HG03280 (cell line): ENCODE measurements around the gene TTC3.

ENCODE experiments used
- ATAC-seq: cut with Tn5 transposase; IDR thresholded peaks from one replicate; pipeline ENCODE4 v1.9.1; 2021; ENCODE audit warnings: mild to moderate bottlenecking, moderate library complexity; ENCODE audit not compliant: unreplicated experiment

Gene TTC3

DNA sequence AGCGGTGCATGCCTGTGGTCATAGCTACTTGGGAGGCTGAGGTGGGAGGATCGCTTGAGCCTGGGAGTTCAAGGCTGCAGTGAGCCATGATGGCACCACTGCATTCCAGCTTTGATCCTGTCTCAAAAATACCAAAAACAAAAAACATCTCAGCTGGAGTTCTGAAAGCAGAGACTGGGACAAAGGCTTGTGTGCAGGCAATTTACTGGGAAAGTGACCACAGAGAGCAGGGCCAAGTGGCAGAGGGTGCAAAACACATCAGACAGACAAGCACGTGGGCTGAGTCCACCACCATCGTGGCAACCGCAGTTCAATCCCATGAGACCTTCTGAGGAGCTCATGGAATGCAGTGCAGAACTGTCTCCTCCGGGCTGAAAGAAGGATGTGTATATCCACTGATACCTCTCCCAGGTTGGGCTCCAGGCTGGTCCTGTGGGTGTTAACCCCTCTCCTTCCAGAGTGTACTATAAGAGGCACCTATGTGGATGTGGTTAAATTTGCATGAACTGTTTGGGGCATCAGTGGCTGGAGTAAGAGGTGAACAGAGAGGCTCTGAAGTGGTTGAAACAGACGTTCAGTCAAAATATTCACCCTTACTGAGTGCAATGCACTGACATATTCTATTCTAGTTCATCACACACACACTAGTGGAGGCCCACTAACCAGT lies 11.0 kb upstream of the TTC3 start:
- no peak for ATAC-seq

DNA sequence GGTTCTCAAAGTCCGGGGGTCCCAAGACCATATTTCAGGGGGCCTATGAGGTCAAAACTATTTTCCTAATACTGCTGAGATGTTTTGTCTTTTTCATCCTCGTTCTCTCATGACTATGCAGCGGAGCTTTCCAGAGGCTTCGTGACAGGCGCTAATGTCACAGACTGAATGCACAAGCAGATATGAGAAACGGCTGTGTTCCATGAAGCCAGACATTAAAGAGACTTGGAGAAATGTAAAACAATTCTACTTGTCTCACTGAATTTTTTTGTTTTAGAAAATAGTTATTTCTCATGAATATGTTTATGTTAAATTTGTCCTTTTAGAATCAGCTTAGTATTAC lies 10.5 kb upstream of the TTC3 start:
- no peak for ATAC-seq

DNA sequence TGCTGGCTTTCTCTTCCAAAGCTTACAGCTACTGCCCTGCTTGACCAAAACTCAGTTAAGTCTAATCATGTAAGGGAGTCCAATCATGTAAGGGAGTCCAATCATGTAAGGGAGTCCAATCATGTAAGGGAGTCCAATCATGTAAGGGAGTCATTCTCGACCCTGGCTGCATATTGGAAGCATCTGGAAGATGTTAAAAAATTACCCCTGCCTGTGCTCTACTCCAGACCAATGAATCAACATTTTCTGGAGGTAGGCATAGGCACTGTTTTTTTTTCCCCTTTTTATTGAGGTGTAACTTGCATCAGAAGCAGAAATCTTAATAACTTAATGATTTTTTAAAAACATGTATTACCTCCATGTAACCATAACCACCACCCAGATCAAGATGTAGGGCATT lies 9.6 kb upstream of the TTC3 start:
- no peak for ATAC-seq

DNA sequence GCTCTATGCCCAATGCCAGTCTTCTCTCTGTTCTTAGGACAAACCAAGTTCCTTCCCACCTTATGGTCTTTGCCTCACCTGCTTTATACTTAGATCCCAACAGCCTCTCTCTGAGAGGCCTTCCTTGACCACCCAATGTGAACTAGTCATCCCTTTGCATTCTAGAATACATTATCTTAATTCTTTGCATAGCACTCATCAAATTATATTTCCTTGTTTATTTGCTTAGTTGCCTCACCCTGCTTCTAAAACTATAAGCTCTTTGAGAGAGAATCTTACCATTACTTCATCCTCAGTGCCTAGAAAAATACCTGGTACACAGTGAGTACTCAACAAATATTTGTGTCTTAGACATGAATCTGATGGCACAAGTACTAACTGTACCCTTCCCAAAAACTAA lies 8.2 kb upstream of the TTC3 start:
- ATAC-seq: no peak

DNA sequence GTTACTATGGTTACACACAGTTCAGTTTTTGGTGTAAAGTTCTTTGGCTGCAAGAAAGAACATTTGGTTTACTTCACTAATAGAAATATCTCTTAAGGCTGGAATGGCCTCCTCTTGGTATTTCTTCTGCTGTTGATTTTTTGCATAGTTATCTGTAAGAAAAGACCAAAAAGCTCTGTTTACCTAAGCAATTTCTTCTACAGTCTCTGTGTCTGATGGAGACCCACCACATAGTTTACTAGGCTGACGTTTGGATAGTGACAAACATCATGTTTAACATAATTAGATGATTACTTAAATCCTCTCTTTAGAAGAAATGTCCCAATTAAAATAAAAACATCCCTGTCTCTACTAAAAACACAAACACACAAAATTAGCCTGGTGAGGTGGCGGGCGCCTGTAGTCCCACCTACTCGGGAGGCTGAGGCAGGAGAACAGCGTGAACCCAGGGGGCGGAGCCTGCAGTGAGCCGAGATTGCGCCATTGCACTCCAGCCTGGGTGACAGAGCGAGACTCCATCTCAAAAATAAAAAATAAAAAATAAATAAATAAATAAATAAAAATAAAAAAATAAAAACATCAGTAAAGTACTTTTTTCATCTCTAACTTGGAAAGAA lies 7.4 kb upstream of the TTC3 start:
- ATAC-seq: no peak

DNA sequence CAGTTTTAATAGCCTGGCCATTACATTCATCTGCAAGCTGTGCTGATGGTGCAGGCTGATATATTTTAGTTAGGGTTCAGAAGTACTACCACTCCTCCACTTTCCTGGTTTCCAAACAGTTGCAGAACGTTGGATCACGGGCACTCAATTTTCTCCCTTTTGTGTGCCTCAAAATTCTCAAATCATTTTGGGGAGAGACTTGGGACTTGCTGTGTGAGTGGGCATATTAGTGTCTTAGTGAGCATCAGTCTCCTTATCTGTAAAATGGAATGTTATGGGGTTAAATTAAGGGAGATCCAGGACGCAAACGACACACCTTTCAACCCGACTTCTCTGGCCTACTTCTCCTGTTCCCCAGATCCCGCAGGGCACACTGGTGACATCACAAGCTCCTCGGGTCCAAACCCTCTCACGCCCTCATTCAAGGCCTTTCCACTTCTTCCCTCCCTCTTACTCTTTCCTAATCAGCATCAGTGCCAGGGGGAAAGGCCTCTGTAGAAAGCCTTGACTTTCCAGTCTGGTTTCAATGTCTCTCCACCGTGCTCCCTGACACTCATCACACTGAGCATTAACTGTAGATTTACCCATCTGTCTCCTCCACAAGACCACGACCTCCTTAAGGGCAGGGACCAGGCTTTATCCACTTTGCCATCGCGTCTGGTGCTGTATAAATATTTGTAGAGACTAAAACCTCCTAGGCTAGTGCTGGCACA lies 1.3 kb upstream of the TTC3 start:
- ATAC-seq: no peak

DNA sequence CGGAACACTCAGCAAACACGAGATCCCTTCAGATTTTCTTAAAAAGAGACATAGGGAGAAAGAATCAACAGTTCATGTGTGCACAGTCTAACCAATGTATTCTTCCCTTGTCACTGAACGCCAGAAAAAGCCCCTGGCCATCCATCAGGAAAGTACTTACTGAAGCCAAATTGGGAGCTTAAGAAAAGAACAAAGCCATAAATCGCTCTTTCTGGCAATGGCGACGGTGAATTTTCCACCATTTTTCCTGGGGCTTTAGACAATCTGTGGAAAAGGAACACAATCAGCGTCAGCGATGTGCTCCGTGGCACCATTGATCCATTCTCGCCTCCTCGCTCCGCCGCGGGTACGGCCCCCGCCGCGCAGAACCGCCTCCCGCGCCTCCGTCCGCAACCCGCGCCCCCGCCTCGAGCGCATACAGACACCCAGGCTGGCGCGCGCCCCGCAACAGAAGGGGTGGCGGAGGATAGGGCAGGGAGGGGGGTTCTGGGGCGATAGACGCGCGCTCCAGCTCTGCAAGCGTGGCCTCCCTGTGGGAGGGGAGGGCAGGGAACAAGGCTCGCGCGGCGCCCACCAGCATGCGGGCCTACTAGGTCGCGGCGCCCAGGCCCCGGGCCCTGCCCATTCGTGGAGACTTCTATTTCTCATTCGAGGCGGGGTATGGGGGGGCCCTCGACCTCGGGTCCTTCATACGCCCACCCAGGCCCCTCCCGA lies 623 bp upstream of the TTC3 start:
- ATAC-seq: peak; percentile 40

DNA sequence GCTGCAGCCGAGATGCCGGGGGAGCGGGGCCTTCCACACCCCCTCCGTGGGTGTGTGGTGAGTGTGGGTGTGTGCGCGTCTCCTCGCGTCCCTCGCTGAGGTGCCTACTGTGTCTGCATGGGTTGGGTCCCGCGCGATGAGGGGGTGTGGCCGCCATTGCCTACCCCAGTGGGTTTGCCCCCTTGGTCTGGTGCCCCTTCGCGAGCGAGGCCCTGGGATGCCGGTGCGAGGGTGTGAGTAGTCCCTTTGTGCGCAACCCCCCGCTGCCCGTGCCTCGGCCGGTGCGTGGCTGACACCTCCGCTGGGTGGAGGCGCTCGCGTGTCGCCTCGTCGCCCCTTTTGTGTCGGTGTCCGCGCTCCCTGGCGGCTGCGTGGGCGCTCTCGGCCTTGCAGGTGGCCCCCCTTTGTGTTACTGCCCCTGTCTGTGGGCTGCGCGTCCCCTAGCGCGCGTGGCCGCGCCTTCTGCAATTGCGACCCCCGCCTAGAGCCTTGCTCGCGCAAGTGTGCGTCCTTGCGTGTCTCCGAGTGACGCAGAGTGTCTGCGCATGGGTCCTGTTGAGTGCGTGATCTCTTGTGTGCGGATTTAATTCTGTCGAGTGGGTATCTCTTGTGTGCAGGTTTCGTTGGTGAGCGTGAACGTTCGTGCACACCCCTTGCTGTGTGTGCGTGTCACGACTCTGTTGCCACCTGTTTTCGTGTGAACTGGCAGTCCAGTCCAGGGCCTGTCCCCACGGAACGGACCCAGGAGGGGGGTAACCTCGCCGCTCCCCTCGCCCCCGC lies 553 bp downstream of the TTC3 start:
- peak; percentile 35 for ATAC-seq

DNA sequence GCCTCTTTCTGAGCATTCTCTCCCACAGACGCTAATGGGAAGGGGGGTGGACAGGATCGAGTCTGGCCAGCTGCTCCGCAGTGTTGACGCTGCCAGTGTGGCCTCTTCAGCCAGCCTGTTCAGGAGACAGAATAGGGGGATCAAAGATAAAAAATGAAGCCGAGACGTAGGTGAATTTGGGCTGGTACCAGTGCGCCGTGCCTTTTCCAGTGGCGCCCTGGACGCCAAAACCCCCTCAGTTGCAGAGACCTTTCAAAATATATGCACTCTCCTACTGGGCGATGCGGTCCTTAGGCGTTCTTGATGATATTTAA lies 1.1 kb downstream of the TTC3 start:
- ATAC-seq: no peak

DNA sequence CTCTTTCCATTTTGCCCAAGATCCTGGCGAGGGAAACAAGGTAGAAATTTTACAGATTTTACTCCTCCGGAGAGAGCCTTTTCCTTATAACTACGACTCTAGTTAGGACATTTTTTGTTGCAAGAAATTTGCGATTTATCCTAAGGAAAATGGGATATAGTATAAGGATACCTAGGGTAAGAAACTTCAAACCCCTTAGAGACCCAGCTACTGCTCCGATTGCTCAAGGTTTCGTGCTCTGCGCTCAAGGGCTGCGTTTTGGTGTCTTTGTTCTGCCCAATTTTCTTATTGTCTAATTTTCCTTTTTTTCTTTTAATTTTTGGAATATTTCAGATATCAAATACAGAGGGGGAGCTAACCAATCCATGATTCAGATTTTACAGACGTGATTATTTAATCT lies 1.5 kb downstream of the TTC3 start:
- ATAC-seq: no peak

DNA sequence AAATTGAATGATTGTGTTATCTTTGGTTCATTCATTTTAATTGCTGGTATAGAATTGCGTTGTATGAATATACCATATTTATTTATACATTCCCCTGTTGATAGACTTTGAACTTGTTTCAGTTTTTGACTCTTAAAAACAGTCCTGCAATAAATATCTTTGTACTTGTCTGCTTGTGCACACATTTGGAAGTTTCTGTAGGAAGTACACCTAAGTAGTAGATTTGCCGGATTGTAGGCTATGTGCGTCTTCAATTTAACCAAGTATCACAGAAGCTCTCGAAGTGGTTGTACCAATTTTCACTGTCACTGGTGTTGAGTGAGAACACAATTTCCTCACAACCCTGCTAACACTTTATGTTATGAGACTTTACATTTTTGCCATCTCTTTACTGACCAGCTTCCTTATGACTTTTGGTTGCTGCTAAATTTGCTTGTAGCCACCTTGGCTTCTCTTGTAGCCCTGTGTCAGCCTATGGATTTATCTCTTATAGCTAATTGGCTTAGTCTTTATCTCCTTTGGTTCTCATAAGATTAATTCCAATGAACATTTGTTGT lies 2.2 kb downstream of the TTC3 start:
- ATAC-seq: no peak

DNA sequence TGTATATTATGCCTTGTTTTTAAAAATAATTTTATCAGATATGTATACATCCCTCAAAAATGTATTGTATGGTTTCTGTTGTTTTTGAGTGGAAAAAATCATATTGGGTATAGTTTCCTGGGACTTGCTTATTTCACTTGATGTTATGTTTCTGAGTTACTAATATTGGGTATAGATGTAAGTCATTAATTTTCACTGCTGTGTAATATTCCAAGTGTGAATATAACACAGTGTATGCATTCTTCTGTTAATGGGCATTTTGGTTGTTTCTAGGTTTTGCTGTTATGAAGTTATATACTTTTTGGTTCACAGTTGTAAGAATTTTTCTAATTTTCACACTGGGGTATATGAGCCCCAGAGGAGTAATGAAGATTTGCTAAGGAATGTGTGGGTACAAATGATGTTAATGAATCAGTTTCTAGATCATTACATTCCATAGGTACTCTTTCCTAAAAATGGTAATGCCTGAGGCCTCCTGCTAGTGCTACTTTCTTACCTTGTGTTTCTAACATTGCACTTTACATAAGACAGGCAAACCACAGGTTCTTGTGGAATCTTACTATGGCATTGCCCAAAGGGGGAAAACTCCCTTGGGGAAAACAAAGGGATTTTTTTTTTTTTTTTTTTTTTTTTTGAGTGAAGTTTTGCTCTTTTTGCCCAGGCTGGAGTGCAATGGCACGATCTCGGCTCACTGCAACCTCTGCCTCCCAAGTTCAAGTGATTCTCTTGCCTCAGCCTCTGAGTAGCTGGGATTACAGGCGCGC lies 3.2 kb downstream of the TTC3 start:
- ATAC-seq: no peak

DNA sequence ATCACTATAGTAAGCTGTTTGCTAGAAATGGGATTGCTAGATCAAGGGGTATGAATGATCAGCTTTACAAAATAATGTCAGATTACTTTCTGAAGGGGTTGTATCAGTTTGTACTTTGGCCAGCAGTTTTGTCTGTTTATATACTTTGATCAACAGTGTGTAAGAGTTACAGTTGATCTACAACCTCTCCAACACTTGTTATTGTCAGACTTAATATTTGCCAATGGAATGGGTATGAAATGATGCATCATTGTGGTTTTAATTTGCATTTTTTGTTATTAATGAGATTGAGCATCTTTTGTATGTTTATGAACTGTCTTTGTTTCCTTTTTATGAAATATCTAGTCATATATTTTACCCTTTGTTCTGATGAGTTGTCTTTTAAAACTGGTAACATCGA lies 4.3 kb downstream of the TTC3 start:
- ATAC-seq: no peak

DNA sequence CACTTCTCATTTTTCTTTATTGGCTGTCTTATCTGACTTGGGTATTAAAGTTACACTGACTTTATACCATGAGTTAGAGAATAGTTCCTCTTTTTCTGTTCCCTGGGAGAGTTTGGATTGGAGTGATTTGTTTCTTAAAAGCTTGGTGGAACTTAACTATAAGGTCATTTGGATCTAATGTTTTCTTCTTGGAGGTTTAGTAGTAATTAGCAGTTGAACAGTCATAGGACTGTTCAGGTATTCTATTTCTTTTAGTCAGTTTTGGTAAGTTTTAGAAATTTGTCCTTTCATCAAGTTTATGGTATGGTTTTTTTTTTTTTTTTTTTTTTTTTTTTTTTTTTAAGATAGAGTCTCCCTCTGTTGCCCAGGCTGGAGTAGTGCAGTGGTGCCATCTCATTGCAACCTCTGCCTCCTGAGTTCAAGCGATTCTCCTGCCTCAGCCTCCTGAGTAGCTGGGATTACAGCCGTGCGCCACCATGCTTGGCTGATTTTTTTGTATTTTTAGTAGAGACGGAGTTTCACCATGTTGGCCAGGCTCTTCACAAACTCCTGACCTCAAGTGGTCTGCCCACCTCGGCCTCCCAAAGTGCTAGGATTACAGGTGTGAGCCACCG lies 6.3 kb downstream of the TTC3 start:
- no peak for ATAC-seq

DNA sequence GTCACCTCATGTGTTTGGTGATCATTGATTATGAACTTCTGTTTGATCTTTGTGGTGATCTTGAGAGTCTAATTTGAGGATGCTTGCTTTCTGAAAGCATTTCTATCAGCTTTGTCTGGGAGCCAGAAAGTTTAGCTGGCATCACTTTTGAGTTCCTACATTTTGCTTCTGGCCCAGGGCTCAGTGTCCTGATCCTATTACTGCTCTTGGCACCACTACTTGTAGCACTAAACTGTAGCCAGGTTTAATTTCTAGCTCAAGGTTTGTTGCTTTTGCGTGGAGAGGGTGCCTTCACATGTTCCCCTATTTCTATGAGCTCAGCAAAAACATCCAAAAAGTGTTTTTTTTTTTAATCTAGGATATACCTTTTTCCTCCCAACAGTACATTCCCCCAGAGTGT lies 9.3 kb downstream of the TTC3 start:
- no peak for ATAC-seq

DNA sequence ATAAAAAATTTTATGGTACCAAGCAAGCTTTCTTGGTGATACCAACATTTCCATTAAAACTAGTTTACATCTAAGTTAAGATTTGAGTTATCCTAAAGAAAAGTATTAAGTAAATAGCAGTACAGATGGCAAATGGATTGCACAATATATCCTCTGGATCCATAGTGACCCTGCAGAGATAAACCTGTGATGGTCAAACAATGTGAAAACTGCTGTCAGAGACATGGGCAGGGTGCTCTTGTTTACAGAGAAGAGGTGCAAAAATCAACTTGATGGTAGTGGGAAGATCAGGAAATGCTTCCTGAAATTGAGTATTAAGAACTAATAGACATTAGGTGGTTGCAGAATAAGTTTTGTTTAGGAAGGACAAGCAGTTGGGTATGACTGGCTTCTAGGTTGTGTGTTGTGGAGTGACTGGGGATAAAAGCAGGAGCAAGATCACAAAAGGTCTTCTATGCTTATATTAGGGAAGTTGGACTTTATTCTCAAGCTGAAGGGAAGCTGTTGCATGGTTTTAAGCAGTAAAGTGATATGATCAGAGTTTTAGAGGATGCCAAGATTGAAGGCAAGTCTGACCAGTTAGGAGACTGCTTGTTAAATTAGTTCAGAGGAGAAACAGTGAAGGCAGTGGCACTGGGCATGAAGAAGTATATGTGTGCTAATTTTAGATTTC lies 9.9 kb downstream of the TTC3 start:
- ATAC-seq: no peak

DNA sequence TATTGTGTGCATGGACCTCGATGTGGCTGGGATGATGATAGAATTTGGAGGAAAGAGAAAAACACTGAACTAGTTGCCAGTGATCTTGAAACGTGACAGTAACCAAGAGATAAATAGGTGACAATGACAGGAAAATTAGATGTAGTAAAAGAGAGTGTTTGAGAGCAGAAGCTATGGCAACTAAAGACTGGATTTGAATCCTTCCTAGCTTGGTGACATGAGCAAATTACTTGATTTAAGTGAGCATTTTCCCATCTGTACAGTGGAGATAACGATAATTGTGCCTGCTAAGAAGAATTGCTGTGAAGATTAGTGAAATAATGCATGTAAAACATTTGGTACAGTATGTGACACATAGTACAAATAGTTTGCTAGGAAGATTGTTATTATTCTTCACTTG lies 12.7 kb downstream of the TTC3 start:
- ATAC-seq: no peak

DNA sequence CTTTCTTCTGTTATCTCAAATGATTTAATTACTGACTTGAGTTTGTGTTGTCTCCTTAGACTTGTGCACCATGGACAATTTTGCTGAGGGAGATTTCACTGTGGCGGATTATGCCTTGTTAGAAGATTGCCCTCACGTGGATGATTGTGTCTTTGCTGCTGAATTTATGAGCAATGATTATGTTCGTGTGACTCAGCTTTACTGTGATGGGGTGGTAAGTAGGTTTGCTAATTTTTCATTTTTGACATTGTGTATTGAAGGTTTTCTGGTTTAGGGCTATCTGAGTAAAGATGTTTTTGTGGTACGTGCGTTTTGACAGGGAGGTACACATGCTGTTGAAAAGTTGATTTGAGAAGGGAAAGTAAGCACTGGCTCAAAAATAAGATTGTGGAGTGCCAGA lies 14.1 kb downstream of the TTC3 start:
- no peak for ATAC-seq

DNA sequence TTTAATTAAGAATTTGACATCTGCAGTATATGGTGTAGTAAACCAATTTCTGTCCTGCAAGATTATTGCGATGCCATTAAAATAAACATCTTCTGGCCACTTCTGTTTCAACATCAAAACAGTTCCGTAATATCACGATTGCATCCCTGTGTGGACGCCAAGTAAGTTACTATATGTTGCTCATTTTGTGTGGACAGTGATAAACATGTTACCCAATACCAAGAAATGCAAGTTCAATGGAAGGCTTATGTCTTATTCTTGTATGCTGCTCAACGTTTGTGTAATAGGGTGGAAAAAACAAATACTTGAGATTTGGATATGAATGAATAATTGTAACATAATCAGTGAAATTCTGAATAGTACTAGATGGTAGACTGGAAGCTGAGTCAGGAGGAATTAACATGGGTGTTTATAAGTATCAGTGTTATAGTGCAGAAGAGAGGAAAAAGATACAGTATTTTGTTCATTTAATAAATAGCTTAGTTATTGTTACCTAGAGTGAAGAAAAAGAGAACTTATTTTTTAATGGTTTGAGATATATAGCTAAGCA lies 15.2 kb downstream of the TTC3 start:
- ATAC-seq: no peak
